ENCODE measurements around the gene TMEM181.

The TMEM181 gene

GRCh38 chr6:158680015-158680414, 120.1 kb downstream of the TMEM181 start:
- H3K4me1 ChIP-seq (ENCODE audit: insufficient read depth, low read length) = no peaks in the 10 kb centered on the region
- H3K9ac ChIP-seq (ENCODE audit: low read depth, low read length) = no peak overlapping the region
- no peaks in the 10 kb centered on the region for H3K36me3 ChIP-seq (ENCODE audit: insufficient read depth, low read length)
- no peaks in the 10 kb centered on the region for H3K9me3 ChIP-seq (ENCODE audit: control insufficient read depth, insufficient read depth, low read length)

GRCh38 chr6:158680481-158680880, 120.6 kb downstream of the TMEM181 start:
- no peaks in the 10 kb centered on the region for H3K4me1 ChIP-seq (ENCODE audit: insufficient read depth, low read length)
- H3K36me3 ChIP-seq (ENCODE audit: insufficient read depth, low read length) = no peaks in the 10 kb centered on the region
- H3K9me3 ChIP-seq (ENCODE audit: control insufficient read depth, insufficient read depth, low read length) = no peaks in the 10 kb centered on the region
- H3K9ac ChIP-seq (ENCODE audit: low read depth, low read length) = no peak overlapping the region

GRCh38 chr6:158684311-158684710, 124.4 kb downstream of the TMEM181 start:
- no peaks in the 10 kb centered on the region for H3K9me3 ChIP-seq (ENCODE audit: control insufficient read depth, insufficient read depth, low read length)
- H3K4me1 ChIP-seq (ENCODE audit: insufficient read depth, low read length) = no peaks in the 10 kb centered on the region
- H3K36me3 ChIP-seq (ENCODE audit: insufficient read depth, low read length) = no peaks in the 10 kb centered on the region

GRCh38 chr6:158684745-158685324, 124.9 kb downstream of the TMEM181 start:
- H3K9me3 ChIP-seq (ENCODE audit: control insufficient read depth, insufficient read depth, low read length) = no peaks in the 10 kb centered on the region
- H3K4me1 ChIP-seq (ENCODE audit: insufficient read depth, low read length) = no peaks in the 10 kb centered on the region
- no peak overlapping the region for H3K9ac ChIP-seq (ENCODE audit: low read depth, low read length)

More at GRCh38 chr6:158684311-158684710, 124.4 kb downstream of the TMEM181 start:
- no peak overlapping the region for H3K9ac ChIP-seq (ENCODE audit: low read depth, low read length)

More at GRCh38 chr6:158684745-158685324, 124.9 kb downstream of the TMEM181 start:
- no peaks in the 10 kb centered on the region for H3K36me3 ChIP-seq (ENCODE audit: insufficient read depth, low read length)

Measured in ES-I3 (cell line).